Measurements from ENCODE around the gene CKAP4. TPM values are rescaled to one million over a fixed set of nuclear protein-coding genes. Genes with fewer than 3 reads are reported as not detected.

Gene CKAP4
- total and polyA plus RNA-seq, 2 of the 13 experiments (the other 11 are each of a cell fraction or from before 2014, with no cell fraction given) = 39.2 to 70.2 TPM

GRCh38 chr12:106188256-106188655, 59.6 kb downstream of the CKAP4 start (continued):
- TF ChIP-seq, protein P1, sequence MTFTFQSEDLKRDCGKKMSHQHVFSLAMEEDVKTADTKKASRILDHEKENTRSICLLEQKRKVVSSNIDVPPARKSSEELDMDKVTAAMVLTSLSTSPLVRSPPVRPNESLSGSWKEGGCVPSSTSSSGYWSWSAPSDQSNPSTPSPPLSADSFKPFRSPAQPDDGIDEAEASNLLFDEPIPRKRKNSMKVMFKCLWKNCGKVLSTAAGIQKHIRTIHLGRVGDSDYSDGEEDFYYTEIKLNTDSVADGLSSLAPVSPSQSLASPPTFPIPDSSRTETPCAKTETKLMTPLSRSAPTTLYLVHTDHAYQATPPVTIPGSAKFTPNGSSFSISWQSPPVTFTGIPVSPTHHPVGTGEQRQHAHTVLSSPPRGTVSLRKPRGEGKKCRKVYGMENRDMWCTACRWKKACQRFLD (CRISPR knock-in tag; IDR thresholded peaks at IDR 0.05; ENCODE audit: borderline replicate concordance) = no peak
- no peak for TF ChIP-seq ZNF703 (CRISPR knock-in tag; IDR thresholded peaks at IDR 0.05; ENCODE audit: borderline replicate concordance)
- TF ChIP-seq ZKSCAN8 (CRISPR knock-in tag; IDR thresholded peaks at IDR 0.05; ENCODE audit: borderline replicate concordance) = no peak
- no peak for TF ChIP-seq RAD51 (IDR thresholded peaks at IDR 0.05; ENCODE audit: borderline replicate concordance)
- 0 out of 2 replicates have a peak, but pooled peaks have one; percentile 31 for TF ChIP-seq TBX2 (CRISPR knock-in tag; IDR thresholded peaks at IDR 0.05; ENCODE audit: borderline replicate concordance)
- TF ChIP-seq CCDC6 (CRISPR knock-in tag; IDR thresholded peaks at IDR 0.05) = no peak
- no peak for TF ChIP-seq ZNF121 (CRISPR knock-in tag; IDR thresholded peaks at IDR 0.05)
- TF ChIP-seq ZNF296 (CRISPR knock-in tag; conservative IDR thresholded peaks at IDR 0.05) = no peak
- TF ChIP-seq DR1 (CRISPR knock-in tag; IDR thresholded peaks at IDR 0.05) = no peak
- TF ChIP-seq HES4 (CRISPR knock-in tag; IDR thresholded peaks at IDR 0.05; ENCODE audit: borderline replicate concordance) = no peak
- TF ChIP-seq RAD21 (CRISPR knock-in tag; IDR thresholded peaks at IDR 0.05) = no peak
- no peak for TF ChIP-seq GABPA (IDR thresholded peaks at IDR 0.05; ENCODE audit: low read depth, low read length)
- TF ChIP-seq GABPA (CRISPR knock-in tag; IDR thresholded peaks at IDR 0.05; ENCODE audit: low read depth) = no peak
- TF ChIP-seq, protein P2, sequence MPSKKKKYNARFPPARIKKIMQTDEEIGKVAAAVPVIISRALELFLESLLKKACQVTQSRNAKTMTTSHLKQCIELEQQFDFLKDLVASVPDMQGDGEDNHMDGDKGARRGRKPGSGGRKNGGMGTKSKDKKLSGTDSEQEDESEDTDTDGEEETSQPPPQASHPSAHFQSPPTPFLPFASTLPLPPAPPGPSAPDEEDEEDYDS (CRISPR knock-in tag; IDR thresholded peaks at IDR 0.05) = no peak
- TF ChIP-seq RBM22 (optimal IDR thresholded peaks at IDR 0.05; ENCODE audit: low read length) = no peak
- no peak for TF ChIP-seq AGO2 (optimal IDR thresholded peaks at IDR 0.05; ENCODE audit: low read depth, low read length)
- TF ChIP-seq NFYC (CRISPR knock-in tag; IDR thresholded peaks at IDR 0.05) = no peak
- TF ChIP-seq ZNF224 (CRISPR knock-in tag; IDR thresholded peaks at IDR 0.05) = no peak
- TF ChIP-seq ZNF333 (CRISPR knock-in tag; IDR thresholded peaks at IDR 0.05; ENCODE audit: borderline replicate concordance) = no peak
- TF ChIP-seq, protein P3, sequence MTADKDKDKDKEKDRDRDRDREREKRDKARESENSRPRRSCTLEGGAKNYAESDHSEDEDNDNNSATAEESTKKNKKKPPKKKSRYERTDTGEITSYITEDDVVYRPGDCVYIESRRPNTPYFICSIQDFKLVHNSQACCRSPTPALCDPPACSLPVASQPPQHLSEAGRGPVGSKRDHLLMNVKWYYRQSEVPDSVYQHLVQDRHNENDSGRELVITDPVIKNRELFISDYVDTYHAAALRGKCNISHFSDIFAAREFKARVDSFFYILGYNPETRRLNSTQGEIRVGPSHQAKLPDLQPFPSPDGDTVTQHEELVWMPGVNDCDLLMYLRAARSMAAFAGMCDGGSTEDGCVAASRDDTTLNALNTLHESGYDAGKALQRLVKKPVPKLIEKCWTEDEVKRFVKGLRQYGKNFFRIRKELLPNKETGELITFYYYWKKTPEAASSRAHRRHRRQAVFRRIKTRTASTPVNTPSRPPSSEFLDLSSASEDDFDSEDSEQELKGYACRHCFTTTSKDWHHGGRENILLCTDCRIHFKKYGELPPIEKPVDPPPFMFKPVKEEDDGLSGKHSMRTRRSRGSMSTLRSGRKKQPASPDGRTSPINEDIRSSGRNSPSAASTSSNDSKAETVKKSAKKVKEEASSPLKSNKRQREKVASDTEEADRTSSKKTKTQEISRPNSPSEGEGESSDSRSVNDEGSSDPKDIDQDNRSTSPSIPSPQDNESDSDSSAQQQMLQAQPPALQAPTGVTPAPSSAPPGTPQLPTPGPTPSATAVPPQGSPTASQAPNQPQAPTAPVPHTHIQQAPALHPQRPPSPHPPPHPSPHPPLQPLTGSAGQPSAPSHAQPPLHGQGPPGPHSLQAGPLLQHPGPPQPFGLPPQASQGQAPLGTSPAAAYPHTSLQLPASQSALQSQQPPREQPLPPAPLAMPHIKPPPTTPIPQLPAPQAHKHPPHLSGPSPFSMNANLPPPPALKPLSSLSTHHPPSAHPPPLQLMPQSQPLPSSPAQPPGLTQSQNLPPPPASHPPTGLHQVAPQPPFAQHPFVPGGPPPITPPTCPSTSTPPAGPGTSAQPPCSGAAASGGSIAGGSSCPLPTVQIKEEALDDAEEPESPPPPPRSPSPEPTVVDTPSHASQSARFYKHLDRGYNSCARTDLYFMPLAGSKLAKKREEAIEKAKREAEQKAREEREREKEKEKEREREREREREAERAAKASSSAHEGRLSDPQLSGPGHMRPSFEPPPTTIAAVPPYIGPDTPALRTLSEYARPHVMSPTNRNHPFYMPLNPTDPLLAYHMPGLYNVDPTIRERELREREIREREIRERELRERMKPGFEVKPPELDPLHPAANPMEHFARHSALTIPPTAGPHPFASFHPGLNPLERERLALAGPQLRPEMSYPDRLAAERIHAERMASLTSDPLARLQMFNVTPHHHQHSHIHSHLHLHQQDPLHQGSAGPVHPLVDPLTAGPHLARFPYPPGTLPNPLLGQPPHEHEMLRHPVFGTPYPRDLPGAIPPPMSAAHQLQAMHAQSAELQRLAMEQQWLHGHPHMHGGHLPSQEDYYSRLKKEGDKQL (CRISPR knock-in tag; IDR thresholded peaks at IDR 0.05; ENCODE audit: low read depth) = no peak
- TF ChIP-seq, protein P4, sequence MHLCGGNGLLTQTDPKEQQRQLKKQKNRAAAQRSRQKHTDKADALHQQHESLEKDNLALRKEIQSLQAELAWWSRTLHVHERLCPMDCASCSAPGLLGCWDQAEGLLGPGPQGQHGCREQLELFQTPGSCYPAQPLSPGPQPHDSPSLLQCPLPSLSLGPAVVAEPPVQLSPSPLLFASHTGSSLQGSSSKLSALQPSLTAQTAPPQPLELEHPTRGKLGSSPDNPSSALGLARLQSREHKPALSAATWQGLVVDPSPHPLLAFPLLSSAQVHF (CRISPR knock-in tag; IDR thresholded peaks at IDR 0.05) = no peak
- no peak for TF ChIP-seq SATB2 (CRISPR knock-in tag; IDR thresholded peaks at IDR 0.05)
- no peak for TF ChIP-seq ZBTB8A (CRISPR knock-in tag; IDR thresholded peaks at IDR 0.05; ENCODE audit: borderline replicate concordance, low read depth)
- no peak for TF ChIP-seq IRF9 (CRISPR knock-in tag; IDR thresholded peaks at IDR 0.05; ENCODE audit: borderline replicate concordance)

All from HepG2 (cell line).